OCI-M1 (cell line): ENCODE data around the gene EZH1.
A peak's percentile ranks its signal among the peaks of the same experiment; 100 is the strongest.
"Not testable (repeated sequence)": the region's sequence is repeated elsewhere in the genome, so short reads cannot be mapped to it uniquely, and the experiment has no call there.

Source experiments
- DNase-seq: peaks from one replicate; lab custom pipeline; 2025; lab: John Stamatoyannopoulos, UW

EZH1 gene

DNA sequence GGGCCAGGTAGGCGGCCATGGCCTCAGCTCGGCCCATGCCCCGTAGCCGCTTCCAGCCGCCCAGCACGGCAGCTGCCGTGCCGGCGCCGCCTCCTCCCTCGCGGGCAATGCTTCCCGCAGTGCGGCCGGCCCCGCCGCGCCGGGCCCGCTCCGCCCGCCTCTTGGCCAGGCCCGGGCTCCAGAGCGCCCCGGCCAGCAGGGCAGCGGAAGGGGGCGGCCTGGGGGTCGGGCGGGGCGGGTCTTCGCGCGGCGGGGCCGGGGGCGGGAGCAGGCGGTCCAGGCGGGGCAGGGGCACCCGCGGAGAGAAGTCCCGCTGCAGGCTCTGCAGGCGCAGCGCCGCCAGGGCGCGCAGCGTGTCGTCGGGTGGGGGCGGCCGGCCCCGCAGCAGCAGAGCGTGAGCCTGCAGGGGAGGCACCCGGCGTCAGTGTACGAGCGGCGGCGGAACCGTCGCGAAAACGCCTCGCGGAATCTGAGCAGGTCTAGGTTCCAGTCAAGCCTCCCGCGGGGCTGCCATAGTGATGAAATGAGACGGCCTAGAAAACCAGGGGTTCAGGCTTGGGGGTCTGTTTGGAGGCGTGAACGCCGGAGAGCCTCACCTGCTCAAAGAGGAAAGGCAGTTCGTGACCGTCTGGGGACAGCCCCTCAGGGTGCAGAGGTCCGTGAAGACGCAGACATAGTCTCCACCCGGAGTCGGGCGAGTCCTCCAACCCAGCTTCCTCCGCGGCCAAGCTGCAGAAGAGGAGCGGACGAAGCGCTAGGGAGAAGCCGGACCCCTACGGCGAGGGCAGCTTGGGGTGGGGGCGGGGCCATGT, 74.7 kb downstream of the EZH1 start:
- no peak for DNase-seq

DNA sequence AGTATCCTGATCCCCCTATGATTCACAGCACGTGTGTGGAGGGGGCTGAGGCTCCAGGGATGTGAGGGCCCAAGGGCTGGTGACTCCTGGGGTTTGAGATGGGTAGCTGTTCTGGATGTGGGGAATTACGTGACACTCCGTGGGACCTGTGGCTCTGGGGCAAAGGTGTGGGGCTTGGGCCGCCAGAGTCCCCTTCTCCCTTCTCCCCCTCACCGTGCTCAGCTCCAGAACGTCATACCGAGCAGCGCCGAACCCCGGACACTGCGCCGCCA, 75.2 kb downstream of the EZH1 start:
- DNase-seq, result no peak

DNA sequence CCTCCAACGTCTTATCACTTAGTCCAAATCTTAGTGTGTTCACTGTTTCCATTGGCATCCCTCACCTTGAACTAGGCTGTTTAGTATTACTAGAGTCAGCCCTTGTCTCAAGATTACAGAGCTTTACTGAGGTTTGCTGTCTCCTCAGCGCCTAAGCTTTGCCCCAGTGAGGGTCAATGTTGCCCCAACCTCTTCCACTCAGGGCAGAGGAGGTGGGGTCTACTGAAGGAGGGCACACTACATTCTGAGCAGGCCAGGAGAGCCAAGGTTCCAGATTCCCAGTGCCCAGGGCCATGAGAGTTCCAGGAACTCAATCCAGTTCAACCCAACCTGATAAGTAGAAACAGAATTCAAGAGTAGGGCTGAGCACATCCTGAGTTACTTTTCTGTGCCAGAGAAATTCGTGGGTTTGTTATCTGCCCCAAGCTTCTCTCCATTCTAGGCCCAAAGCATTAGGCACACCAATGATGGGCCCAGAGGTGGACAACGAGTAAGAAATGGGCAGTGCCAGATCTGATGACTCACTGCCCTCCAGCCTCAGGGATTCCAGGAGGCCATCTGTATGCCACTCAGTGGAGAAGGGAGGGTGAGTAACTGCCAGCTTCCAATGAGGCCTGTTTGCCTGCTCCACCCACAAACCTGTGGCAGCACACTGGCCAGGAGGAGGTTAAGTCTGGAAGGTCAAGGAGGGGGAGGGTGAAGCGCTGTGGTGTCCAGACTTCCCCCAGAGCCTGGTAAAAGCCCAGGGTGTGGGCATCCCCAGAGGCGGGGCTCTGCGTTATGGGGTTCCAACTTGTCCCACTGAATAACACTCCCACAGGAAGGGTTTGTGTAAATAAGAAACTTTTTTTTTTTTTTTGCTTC, 77.5 kb downstream of the EZH1 start:
- DNase-seq, result no peak

DNA sequence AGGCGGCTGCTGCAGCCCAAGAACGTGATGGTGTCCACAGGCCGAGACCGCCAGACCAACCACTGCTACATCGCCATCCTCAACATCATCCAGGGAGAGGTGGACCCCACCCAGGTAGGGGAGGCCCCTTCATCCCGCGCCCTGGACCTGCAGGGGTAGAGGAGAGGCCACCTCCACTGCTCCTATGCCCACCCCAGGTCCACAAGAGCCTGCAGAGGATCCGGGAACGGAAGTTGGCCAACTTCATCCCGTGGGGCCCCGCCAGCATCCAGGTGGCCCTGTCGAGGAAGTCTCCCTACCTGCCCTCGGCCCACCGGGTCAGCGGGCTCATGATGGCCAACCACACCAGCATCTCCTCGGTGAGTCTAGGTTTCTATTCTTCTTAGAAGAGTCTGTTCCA, 78.7 kb downstream of the EZH1 start:
- DNase-seq, result not testable (repeated sequence)

DNA sequence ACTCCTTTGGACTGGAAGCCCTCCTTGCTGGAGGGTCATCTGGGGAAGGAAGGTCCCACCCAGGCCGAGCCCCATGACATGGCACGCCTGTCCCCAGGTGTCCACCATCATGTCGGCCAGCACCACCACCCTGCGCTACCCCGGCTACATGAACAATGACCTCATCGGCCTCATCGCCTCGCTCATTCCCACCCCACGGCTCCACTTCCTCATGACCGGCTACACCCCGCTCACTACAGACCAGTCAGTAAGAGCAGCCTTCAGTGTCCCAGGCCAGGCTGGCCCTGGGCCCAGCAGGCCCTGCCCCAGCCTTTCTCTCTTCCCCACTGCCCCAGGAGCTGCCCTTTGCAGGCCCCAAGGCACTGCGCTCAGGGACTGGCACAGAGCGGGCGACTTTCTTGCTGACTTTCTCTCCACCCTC, 79.2 kb downstream of the EZH1 start:
- no peak for DNase-seq

- DNase-seq, result no peak
Measured at GRCh38 chr17:42660692-42661345, 84.0 kb downstream of the EZH1 start.

- not testable (repeated sequence) for DNase-seq
Measured at GRCh38 chr17:42659932-42660274, 84.9 kb downstream of the EZH1 start.

DNA sequence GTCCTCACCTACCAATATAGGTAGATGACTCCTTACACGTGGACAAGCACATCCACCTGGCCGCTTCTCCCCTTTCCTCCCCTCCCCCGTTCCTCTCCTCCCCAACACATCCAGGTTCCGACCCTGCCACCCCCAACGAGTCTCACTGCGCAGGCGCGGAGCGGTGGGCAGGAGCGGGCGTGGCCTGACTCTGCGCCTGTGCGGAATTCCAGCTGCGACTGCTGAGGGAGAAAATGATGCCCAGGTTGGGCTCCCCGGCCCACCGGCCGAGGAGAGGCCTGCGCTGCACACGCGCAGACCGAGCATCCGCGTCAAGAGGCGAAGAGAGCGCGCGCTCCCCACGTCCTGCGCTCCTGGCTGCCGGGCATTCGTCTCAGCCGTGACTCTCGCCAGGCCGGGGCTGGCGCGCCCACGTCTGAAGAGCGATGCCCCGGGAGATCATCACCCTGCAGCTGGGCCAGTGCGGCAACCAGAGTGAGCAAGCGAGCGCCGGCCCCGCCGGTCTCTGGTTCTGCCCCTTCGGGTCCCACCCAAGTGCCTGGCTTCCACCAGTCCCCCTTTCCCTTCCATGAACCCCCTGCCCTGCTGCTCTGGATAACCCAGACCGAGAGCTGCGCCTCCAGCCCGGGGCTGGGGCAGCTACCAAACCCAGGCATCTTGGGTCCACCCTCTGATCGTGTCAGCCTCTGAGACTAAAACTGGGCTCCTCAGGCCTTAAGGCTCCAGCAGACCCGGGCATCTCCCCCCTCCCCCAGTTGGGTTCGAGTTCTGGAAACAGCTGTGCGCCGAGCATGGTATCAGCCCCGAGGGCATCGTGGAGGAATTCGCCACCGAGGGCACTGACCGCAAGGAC, 85.5 kb downstream of the EZH1 start, which contains the start of gene TUBG2:
TUBG2 (plus strand) TSS at position 206 of the 853 bp plus-strand sequence; CDS start at position 426, 220 bp downstream.
- DNase-seq, result peak; percentile 75

DNA sequence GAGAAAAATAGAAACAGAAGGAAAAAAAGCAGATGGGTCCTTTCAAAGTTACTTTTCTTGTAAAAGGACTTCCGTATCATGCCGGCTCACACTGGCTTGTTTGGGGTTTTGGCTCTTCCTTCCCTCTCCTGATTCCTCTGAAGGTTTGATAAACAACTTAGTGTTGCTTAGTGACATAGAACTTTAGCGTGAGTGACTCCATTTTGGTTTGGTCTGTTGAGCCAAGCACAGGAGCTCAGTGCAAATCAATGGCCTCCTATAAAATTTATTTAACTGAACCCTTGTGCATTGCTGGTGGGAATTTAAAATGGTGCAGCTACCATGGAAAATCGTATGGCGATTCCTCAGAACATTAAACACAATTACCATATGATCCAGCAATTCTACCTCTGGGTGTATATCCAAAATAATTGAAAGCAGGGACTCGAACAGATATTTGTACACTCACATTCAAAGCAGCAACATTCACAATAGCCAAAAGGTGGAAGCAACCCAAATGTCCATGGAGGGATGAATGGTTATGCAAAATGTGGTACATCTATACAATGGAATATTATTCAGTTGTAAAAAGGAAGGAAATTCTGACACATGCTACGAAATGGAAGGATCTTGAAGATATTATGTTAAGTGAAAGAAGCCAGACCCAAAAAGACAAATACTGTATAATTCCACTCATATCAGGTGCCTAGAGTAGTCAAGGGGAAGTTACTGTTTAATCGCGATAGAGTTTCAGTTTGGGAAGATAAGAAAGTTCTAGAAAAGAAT, 86.8 kb downstream of the EZH1 start:
- DNase-seq, result peak; percentile 23

DNA sequence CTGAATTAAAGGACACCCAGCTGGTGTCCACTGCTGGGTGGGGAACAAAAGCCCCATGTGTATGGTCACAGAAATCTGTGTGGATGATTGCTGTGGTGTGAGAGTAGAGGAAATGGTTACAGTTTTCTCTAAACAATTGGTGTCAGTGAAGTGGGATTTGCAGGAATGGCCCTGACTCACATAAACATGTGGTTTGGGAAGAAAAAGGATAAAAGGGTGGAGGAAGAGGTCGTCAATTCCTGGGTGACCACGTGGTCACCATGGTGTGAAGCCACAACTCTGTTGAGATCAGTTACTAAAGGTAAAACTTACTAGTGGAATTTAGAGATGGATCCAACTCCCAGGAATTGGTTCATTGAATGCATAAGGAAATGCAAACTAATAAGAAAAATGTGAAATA, 89.3 kb downstream of the EZH1 start:
- no peak for DNase-seq

- DNase-seq, result no peak
Measured at GRCh38 chr17:42653179-42654124, 91.4 kb downstream of the EZH1 start.

DNA sequence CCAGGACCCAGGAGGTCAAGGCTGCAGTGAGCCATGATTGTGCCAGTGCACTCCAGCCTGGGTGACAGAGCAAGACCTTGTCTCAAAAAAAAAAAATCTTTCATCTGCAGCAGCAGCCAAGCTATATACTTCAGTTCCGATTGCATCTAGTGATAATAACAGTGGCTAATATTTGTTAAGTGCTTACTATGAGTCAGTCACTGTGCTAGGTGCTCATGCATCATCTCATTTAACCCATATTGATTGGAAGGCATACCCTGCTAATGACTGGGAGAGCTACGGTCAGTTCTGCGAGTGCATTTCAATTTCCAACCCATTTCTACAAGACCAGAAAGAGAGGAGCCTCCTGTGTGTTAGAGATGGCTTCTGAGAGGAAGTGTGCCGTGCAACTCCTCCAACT, 93.4 kb downstream of the EZH1 start:
- no peak for DNase-seq
